ENCODE measurements around the gene SMC6. TPM values are rescaled to one million over a fixed set of nuclear protein-coding genes. Genes with fewer than 3 reads are reported as not detected.

SMC6 gene
- total RNA-seq, 6 experiments from 2014 or later: 8.1 to 14.4 (median 10.2) TPM

DNA sequence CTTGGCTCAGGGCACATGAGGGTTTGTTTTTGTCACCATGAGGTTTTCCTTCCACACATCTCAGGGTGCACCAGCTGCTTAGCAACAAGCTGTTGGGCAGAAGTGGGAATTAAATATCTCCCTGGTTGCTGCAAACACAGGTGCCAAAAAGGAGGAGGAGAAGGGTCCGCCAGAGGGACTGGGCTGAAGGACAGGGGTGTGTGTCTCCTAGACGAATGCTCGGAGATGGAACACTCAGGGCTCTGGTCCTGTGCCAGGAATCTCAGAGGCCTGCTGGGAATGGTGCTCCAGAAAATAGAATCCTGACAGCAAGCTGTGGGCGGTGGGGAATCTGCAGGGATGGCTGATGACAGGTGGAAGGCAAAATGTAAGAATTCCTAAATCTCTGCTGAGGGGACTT lies 118.6 kb downstream of the SMC6 start:
- no peaks in the 10 kb centered on the region for H3K36me3 ChIP-seq
- ATAC-seq (no peak), DNase-seq (no peak)
- H3K27ac ChIP-seq: no peak overlapping the region
- no peak for TF ChIP-seq POLR2A (IDR thresholded peaks at IDR 0.05)
- TF ChIP-seq, protein P1, sequence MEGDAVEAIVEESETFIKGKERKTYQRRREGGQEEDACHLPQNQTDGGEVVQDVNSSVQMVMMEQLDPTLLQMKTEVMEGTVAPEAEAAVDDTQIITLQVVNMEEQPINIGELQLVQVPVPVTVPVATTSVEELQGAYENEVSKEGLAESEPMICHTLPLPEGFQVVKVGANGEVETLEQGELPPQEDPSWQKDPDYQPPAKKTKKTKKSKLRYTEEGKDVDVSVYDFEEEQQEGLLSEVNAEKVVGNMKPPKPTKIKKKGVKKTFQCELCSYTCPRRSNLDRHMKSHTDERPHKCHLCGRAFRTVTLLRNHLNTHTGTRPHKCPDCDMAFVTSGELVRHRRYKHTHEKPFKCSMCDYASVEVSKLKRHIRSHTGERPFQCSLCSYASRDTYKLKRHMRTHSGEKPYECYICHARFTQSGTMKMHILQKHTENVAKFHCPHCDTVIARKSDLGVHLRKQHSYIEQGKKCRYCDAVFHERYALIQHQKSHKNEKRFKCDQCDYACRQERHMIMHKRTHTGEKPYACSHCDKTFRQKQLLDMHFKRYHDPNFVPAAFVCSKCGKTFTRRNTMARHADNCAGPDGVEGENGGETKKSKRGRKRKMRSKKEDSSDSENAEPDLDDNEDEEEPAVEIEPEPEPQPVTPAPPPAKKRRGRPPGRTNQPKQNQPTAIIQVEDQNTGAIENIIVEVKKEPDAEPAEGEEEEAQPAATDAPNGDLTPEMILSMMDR (IDR thresholded peaks at IDR 0.05): no peak
- no peaks in the 10 kb centered on the region for H3K27me3 ChIP-seq
- intact Hi-C loops (cut with DNase I): no loop called here
- 85% methylated on average over 4 of the region's 4 CpGs for WGBS (ENCODE audit: insufficient coverage, low coverage, low lambda C conversion rate, missing lambda C conversion rate)
- no peaks in the 10 kb centered on the region for H3K9me3 ChIP-seq
- H3K4me1 ChIP-seq: no peaks in the 10 kb centered on the region
- no peak overlapping the region for H3K4me3 ChIP-seq

DNA sequence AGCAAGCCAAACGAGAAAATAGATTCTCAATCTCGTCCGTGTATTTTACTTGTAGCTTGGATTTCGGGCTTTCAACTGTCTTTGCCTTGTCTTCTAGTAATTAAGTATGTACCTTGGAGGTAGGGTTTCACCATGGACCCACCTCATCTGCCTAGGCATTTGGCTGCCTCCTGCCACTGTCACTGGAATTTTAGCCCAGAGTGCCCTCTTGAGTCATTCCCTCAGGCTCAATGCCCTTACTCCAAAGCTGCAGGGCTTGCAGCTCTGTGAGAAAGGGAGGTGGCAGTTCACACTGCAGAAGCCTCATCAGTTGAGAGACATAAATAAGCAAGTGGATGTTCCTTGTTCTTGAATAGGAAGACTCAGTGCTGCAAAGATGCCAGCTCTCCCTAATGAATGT lies 123.5 kb downstream of the SMC6 start:
- intact Hi-C loops (cut with DNase I): no loop called here
- Histone ChIP-seq H3K9me3 (peaks cover 0 to 6% (median 0%) of the 10 kb centered on the region in 4 donors), H3K4me1 (no peaks in the 10 kb centered on the region), H3K27ac (no peak overlapping the region), H3K36me3 (no peaks in the 10 kb centered on the region), H3K4me3 (no peak overlapping the region), H3K27me3 (no peaks in the 10 kb centered on the region)
- DNase-seq (no peak), ATAC-seq (no peak)
- WGBS (ENCODE audit: insufficient coverage, low coverage, low lambda C conversion rate, missing lambda C conversion rate): 91% methylated on average over 4 of the region's 4 CpGs
- TF ChIP-seq, protein P1 (IDR thresholded peaks at IDR 0.05): no peak
- no peak for TF ChIP-seq POLR2A (IDR thresholded peaks at IDR 0.05)

DNA sequence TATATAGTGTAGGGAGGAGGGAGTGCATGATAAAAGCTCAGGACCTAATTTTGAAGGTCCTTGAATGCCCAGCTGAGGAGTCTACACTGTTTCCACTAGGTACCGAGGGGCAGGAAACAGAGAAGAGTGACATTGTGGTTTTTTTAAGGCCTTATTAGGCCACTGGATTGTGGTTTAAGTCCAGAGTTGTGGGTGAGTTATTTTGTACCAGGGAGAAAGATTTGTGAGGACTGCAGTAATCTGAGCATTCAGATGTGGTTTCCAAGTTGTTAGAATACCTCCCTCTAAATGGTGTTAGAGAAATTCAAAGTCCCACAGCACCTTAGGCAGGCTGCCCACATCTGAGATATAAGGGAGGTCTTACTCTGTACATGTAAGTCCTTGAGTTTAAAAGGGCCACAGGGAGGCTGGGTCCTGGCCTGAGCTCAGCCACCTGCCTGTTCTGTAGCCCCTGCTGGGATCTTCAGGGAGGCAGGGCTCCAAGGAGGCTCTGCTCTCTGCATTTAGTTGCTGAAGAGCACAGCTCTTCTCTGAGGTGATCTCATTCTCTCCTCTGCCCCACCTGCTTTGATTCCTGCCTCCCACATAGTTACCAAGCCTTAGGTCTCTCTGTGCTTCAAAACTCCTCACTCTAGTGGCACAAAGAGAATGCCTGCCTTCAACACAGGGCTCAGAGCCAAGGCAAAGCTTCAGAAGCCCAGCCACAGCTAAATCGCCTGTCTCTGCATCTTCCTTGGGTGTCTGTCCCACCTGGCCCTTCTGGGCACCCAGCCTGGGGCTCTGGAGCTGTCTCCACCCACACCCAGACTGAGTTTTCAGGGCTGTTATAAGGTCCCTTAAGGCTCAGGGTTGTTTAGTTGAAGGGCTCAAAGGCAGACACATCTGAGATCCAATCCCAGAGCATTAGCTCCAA lies 125.0 kb downstream of the SMC6 start:
- intact Hi-C loops (cut with DNase I): no loop called here
- 50% methylated on average over 1 of the region's 2 CpGs for WGBS (ENCODE audit: insufficient coverage, low coverage, low lambda C conversion rate, missing lambda C conversion rate)
- Histone ChIP-seq H3K4me3 (no peak overlapping the region), H3K4me1 (no peaks in the 10 kb centered on the region), H3K27ac (no peak overlapping the region), H3K36me3 (no peaks in the 10 kb centered on the region), H3K27me3 (no peaks in the 10 kb centered on the region), H3K9me3 (peaks cover 0 to 6% (median 0%) of the 10 kb centered on the region in 4 donors)
- no peak for TF ChIP-seq POLR2A (IDR thresholded peaks at IDR 0.05)
- TF ChIP-seq, protein P1 (IDR thresholded peaks at IDR 0.05): no peak
- no peak for ATAC-seq
- DNase-seq: no peak

DNA sequence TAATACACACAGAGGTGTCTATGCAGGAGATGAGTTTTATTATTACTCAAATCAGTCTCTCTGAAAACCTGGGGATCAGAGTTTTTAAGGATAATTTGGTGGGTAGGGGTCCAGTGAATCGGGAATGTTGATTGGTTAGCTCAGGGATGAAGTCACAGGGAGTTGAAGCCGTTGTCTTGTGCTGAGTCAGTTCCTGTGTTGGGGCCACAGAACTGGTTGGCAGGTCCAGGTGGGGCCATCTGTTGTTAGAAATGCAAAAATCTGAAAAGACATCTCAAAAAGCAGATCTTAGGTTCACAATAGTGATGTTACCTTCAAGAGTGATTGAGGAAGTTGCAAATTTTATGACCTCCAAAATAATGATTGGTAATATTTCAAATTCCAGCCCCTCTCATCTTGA lies 126.2 kb downstream of the SMC6 start:
- H3K27me3 ChIP-seq: no peaks in the 10 kb centered on the region
- intact Hi-C loops (cut with DNase I): no loop called here
- no peak for ATAC-seq
- TF ChIP-seq, protein P1 (IDR thresholded peaks at IDR 0.05): no peak
- no peak for TF ChIP-seq POLR2A (IDR thresholded peaks at IDR 0.05)
- WGBS (ENCODE audit: insufficient coverage, low coverage, low lambda C conversion rate, missing lambda C conversion rate): 61% methylated on average over 2 of the region's 2 CpGs
- H3K4me3 ChIP-seq: no peak overlapping the region
- H3K27ac ChIP-seq: no peak overlapping the region
- H3K9me3 ChIP-seq: peaks cover 0 to 6% (median 0%) of the 10 kb centered on the region in 4 donors
- no peaks in the 10 kb centered on the region for H3K4me1 ChIP-seq
- H3K36me3 ChIP-seq: no peaks in the 10 kb centered on the region
- DNase-seq: no peak
